ENCODE data around the gene MAPK10. TPM values are rescaled to one million over a fixed set of nuclear protein-coding genes. Genes with fewer than 3 reads are reported as not detected.

MAPK10 gene
- total RNA-seq, 2 experiments from 2014 or later, result 0.28 to 0.36 TPM

DNA sequence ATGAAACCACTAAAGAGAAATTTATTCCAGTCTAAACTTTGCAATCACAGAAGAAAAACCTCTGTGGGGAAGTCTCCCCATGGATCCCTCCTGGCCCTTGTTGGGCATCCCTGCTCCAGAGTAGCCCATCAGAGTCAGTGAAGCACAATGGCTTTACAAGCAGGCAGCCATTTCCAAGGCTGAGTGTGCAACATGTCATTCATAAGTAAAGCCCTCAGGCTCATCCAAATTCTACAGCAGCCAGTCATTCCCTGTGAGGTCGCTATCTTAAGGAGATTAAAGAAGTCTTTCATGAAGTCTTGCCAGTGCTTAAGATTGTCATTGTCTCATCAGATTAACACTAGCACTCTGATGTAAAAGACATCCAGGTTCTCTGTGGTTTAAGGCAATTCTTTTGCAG lies 17.0 kb upstream of the MAPK10 start:
- H3K36me3 Mint-ChIP-seq (ENCODE audit: low read depth), result no peaks in the 10 kb centered on the region
- no peak for DNase-seq
- CTCF ChIA-PET, result no interaction called here

DNA sequence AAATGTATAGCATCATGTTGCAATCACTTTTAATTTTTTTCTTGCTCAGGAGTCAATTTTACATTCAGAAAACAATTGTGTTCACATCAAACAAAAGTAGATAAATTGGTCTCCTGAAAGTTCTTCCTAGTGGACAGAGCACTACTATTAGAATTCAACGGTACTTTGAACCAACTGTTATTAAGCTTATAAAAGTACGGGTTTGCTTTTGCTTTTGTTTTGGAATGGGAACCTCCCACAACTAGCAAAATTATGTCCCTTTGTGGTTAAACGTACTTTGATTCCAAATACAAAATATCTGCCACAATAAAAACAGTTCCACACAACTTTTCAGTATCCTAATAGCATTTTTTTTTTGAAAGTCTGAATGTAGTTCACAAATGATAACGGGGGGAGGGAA lies 8.6 kb upstream of the MAPK10 start:
- ATAC-seq (ENCODE audit: poor library complexity), result no peak
- H3K36me3 Mint-ChIP-seq (ENCODE audit: low read depth), result no peaks in the 10 kb centered on the region
- Histone ChIP-seq H3K9me3 (ENCODE audit: control insufficient read depth in 1 of 2, insufficient read depth in 1 of 2, low read length in 2 of 2) (peaks cover 0 to 4% of the 10 kb centered on the region in 2 experiments), H3K4me1 (ENCODE audit: insufficient read depth, low read length) (no peaks in the 10 kb centered on the region), H3K36me3 (ENCODE audit: insufficient read depth, low read length) (no peaks in the 10 kb centered on the region), H3K27me3 (ENCODE audit: control insufficient read depth in 1 of 2, insufficient read depth in 2 of 2, low read length in 2 of 2) (peaks cover 0 to 4% of the 10 kb centered on the region in 2 experiments), H3K27ac (ENCODE audit: low read depth in 1 of 2, low read length in 2 of 2) (no peak overlapping the region), H3K4me3 (ENCODE audit: low read length) (no peak overlapping the region)
- H3K9me3 Mint-ChIP-seq, result peaks cover 2% of the 10 kb centered on the region
- H3K27ac Mint-ChIP-seq, result no peak overlapping the region
- no peaks in the 10 kb centered on the region for H3K4me1 Mint-ChIP-seq (ENCODE audit: low read depth)
- ChIA-PET POLR2A (no interaction called here), CTCF (no interaction called here)
- DNase-seq, result no peak
- TF ChIP-seq, protein P1, sequence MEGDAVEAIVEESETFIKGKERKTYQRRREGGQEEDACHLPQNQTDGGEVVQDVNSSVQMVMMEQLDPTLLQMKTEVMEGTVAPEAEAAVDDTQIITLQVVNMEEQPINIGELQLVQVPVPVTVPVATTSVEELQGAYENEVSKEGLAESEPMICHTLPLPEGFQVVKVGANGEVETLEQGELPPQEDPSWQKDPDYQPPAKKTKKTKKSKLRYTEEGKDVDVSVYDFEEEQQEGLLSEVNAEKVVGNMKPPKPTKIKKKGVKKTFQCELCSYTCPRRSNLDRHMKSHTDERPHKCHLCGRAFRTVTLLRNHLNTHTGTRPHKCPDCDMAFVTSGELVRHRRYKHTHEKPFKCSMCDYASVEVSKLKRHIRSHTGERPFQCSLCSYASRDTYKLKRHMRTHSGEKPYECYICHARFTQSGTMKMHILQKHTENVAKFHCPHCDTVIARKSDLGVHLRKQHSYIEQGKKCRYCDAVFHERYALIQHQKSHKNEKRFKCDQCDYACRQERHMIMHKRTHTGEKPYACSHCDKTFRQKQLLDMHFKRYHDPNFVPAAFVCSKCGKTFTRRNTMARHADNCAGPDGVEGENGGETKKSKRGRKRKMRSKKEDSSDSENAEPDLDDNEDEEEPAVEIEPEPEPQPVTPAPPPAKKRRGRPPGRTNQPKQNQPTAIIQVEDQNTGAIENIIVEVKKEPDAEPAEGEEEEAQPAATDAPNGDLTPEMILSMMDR (IDR thresholded peaks at IDR 0.05), result no peak
- H3K4me3 Mint-ChIP-seq, result no peak overlapping the region
- H3K27me3 Mint-ChIP-seq, result no peaks in the 10 kb centered on the region
- intact Hi-C loops (cut with DNase I, micrococcal nuclease), result no loop called here

More for the DNA sequence above, 17.0 kb upstream of the MAPK10 start:
- no peaks in the 10 kb centered on the region for H3K4me1 ChIP-seq (ENCODE audit: insufficient read depth, low read length)
- no peaks in the 10 kb centered on the region for H3K36me3 ChIP-seq (ENCODE audit: insufficient read depth, low read length)
- peaks cover 0 to 4% of the 10 kb centered on the region in 2 experiments for H3K9me3 ChIP-seq (ENCODE audit: control insufficient read depth in 1 of 2, insufficient read depth in 1 of 2, low read length in 2 of 2)
- Mint-ChIP-seq H3K27me3 (no peaks in the 10 kb centered on the region), H3K9me3 (peaks cover 2% of the 10 kb centered on the region), H3K4me1 (ENCODE audit: low read depth) (no peaks in the 10 kb centered on the region), H3K27ac (no peak overlapping the region), H3K4me3 (no peak overlapping the region)
- TF ChIP-seq, protein P1 (IDR thresholded peaks at IDR 0.05), result no peak
- no peak overlapping the region for H3K27ac ChIP-seq (ENCODE audit: low read depth in 1 of 2, low read length in 2 of 2)
- ATAC-seq (ENCODE audit: poor library complexity), result no peak
- no peaks in the 10 kb centered on the region for H3K27me3 ChIP-seq (ENCODE audit: control insufficient read depth in 1 of 2, insufficient read depth in 2 of 2, low read length in 2 of 2)
- POLR2A ChIA-PET, result no interaction called here
- intact Hi-C loops (cut with DNase I, micrococcal nuclease), result no loop called here
- no peak overlapping the region for H3K4me3 ChIP-seq (ENCODE audit: low read length)

DNA sequence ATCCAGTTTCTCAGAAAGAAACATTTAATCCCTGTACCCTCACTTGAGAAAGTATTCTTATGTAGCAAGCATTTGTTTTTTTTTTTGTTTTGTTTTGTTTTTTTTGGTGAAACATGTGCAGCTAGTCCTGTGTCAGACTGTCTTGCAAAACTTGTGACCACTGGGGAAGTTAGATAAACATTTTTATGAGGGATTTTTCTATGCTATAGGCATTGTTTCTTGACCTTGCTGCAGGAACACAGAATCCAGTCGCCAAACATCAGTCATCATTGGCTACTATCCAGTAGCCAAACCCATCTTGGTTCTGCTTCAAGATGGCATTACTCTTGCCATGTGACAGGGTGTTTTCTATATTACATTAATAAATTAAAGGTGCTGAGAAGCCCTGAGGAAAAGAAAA lies 7.7 kb upstream of the MAPK10 start:
- POLR2A ChIA-PET, result no interaction called here
- TF ChIP-seq, protein P1 (IDR thresholded peaks at IDR 0.05), result no peak

More for the DNA sequence above, 7.7 kb upstream of the MAPK10 start:
- intact Hi-C loops (cut with DNase I, micrococcal nuclease), result no loop called here
- Mint-ChIP-seq H3K27ac (no peak overlapping the region), H3K4me1 (ENCODE audit: low read depth) (no peaks in the 10 kb centered on the region), H3K36me3 (ENCODE audit: low read depth) (no peaks in the 10 kb centered on the region), H3K4me3 (no peak overlapping the region), H3K9me3 (peaks cover 2% of the 10 kb centered on the region), H3K27me3 (no peaks in the 10 kb centered on the region)
- ATAC-seq (ENCODE audit: poor library complexity), result no peak
- Histone ChIP-seq H3K9me3 (ENCODE audit: control insufficient read depth in 1 of 2, insufficient read depth in 1 of 2, low read length in 2 of 2) (peaks cover 0 to 4% of the 10 kb centered on the region in 2 experiments), H3K36me3 (ENCODE audit: insufficient read depth, low read length) (no peaks in the 10 kb centered on the region), H3K27me3 (ENCODE audit: control insufficient read depth in 1 of 2, insufficient read depth in 2 of 2, low read length in 2 of 2) (peaks cover 0 to 4% of the 10 kb centered on the region in 2 experiments), H3K27ac (ENCODE audit: low read depth in 1 of 2, low read length in 2 of 2) (no peak overlapping the region), H3K4me3 (ENCODE audit: low read length) (no peak overlapping the region), H3K4me1 (ENCODE audit: insufficient read depth, low read length) (no peaks in the 10 kb centered on the region)
- CTCF ChIA-PET, result interaction anchor here (0.6 kb wide), 1 partner anchor 13 kb away, joined by 3 read pairs; no protein-coding TSS in a partner anchor
- no peak for DNase-seq
